GM12801 (cell line): ENCODE results near the gene SERPINE2.

ENCODE experiments used
- CTCF ChIP-seq: IDR thresholded peaks from one replicate; pipeline ENCODE4 v1.5.1; 2011; ENCODE audit warnings: control low read depth; ENCODE audit not compliant: insufficient read length; ENCODE audit errors: extremely low read depth

Gene SERPINE2

DNA sequence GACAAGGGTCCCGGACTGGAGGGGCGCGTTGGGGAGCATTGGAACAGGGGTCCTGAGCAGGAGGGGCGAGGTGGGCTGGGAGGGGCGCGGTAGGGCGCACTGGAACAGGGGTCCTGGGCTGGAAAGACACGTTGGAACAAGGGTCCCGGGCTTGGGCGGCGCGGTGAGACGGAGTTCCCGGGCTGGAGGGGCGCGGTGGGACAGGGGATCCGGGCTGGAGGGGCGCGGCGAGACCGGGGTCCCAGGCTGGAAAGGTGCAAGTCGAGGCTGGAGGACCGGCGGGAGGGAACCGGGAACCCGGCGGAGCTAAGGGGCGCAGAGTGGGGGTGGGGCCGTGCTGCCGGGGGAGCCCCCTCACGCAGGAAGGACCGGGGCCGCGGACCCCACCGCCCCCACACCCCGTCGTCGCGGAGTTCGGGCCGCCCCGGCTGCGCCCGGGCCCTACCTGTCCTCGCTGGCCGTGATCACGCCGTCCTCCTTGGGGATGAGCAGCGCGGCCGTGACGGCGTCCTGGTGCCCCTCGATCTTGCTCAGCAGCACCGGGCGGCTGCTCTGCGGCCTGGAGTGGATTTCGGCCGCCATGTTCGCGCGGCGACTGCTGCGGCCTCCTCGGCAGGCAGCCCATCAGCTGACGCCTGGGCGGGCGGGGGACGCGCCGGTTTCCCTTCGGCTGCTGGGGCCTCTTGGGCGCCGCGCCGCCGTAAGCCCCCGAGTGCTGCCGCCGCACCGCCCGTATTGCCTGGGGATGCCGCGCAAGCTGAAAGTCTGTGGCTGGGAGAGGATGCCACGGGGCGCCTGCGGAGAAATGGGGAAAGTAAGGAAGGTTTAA lies 94.2 kb downstream of the SERPINE2 start, which contains the start of gene WDFY1:
Gene WDFY1, minus strand, starts transcription at position 633 of the 829 bp plus-strand sequence. Its CDS starts 51 bp downstream, at position 582.
- TF ChIP-seq CTCF = no peak

DNA sequence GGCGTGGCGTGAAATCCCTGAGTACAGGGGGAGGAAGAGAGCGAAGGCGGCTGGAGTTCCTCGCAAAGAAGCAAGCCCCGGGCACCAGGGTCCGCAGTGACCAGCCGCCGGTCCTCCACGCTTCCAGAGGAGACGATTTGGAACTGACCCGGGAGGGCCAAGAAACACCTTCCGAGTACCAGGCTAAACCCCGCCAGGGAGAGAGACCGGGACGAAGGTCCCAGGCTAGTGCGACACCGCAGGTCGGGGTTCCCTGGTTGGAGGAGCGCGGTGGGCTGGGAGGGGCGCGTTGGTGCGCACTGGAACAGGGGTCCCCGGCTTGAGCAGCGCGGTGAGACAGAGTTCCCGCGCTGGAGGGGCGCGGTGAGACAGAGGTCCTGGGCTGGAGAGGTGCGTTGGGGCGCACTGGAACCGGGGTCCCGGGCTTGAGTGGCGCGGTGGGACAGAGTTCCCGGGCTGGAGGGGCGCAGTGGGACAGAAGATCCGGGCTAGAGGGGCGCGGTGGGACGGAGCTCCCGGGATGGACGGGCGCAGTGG lies 94.9 kb downstream of the SERPINE2 start:
- no peak for TF ChIP-seq CTCF

- TF ChIP-seq CTCF = no peak
Observed at GRCh38 chr2:223943561-223944008, 95.5 kb downstream of the SERPINE2 start.

DNA sequence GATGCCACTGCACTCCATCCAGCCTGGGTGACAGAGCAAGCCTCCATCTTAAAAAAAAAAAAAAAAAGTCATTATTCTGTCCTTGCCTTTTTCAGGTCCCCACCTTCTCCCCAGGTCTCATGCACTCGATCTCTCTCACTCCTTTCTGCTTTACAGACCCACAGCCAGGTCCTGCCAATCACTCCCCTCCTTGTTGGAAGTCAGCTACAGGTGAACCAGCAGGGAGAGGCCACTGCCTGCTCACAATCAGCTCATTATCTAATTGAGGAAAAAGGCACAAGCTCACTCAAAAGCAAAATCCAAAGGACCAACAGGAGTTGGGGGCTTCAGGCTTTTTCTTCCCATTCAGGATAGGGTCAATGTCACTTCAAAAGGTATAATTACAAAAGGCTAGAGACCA lies 96.0 kb downstream of the SERPINE2 start:
- TF ChIP-seq CTCF = no peak

GRCh38 chr2:223941579-223942277 lies 97.4 kb downstream of the SERPINE2 start:
- no peak for TF ChIP-seq CTCF

- no peak for TF ChIP-seq CTCF
Observed at GRCh38 chr2:223937535-223937934, 101.6 kb downstream of the SERPINE2 start.

DNA sequence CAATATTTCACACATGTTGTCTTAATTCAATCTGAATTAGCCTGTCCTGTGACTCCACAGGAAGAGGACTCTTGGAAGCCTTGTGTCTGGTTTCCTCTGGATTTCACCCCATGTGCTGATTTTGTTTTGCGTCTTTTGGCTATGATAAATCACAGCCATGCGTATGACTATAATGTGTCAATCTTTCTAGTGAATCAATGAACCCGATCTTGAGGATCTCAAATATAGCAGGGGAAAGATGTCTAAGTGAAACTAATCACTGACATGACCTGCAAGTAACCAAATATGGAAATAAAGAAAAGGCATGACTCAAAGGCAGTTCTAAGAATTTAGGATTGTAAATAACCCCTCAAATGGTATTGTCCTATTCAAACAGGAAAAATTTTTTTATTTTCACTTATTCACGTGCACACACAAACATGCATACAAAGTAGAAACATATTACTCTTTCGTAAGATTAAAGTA lies 102.2 kb downstream of the SERPINE2 start:
- no peak for TF ChIP-seq CTCF
